Activated CD4-positive, alpha-beta T cell treated with anti-CD3 and anti-CD28 coated beads, Interleukin-2, amount 50 U/mL, for 16 hours (primary cell): ENCODE measurements around the gene MAU2.

Experiments
- DNase-seq: peaks from one replicate; pipeline ENCODE4 v3.0.0-alpha.2; 2020

MAU2 gene

GRCh38 chr19:19308373-19308772 is 12.3 kb upstream of the MAU2 start:
- DNase-seq, result no peak

- DNase-seq, result no peak
Observed at GRCh38 chr19:19315444-19315843, 5.2 kb upstream of the MAU2 start.

GRCh38 chr19:19316082-19316481 is 4.5 kb upstream of the MAU2 start:
- DNase-seq, result no peak

GRCh38 chr19:19319732-19320360 is 783 bp upstream of the MAU2 start:
- DNase-seq, result peak; percentile 14

GRCh38 chr19:19321141-19321577 is 530 bp downstream of the MAU2 start:
- no peak for DNase-seq

- no peak for DNase-seq
Observed at GRCh38 chr19:19324059-19324770, 3.6 kb downstream of the MAU2 start.

- no peak for DNase-seq
Observed at GRCh38 chr19:19327672-19328071, 7.0 kb downstream of the MAU2 start.

GRCh38 chr19:19329126-19329525 is 8.5 kb downstream of the MAU2 start:
- DNase-seq, result peak; percentile 25

- no peak for DNase-seq
Observed at GRCh38 chr19:19334063-19334988, 13.7 kb downstream of the MAU2 start.

GRCh38 chr19:19334989-19335344 is 14.3 kb downstream of the MAU2 start:
- DNase-seq, result no peak

GRCh38 chr19:19335408-19336158 is 15.0 kb downstream of the MAU2 start:
- DNase-seq, result no peak

GRCh38 chr19:19336597-19336996 is 16.0 kb downstream of the MAU2 start:
- DNase-seq, result no peak

GRCh38 chr19:19337120-19337519 is 16.5 kb downstream of the MAU2 start:
- DNase-seq, result no peak

- DNase-seq, result no peak
Observed at GRCh38 chr19:19338082-19338481, 17.5 kb downstream of the MAU2 start.

GRCh38 chr19:19341026-19341425 is 20.4 kb downstream of the MAU2 start:
- DNase-seq, result no peak

- no peak for DNase-seq
Observed at GRCh38 chr19:19342086-19343015, 21.7 kb downstream of the MAU2 start.

- no peak for DNase-seq
Observed at GRCh38 chr19:19343016-19343362, 22.4 kb downstream of the MAU2 start.

- DNase-seq, result no peak
Observed at GRCh38 chr19:19343762-19344161, 23.1 kb downstream of the MAU2 start.

GRCh38 chr19:19345232-19345631 is 24.6 kb downstream of the MAU2 start:
- DNase-seq, result no peak

- no peak for DNase-seq
Observed at GRCh38 chr19:19345970-19346369, 25.3 kb downstream of the MAU2 start.

GRCh38 chr19:19347401-19348110 is 26.9 kb downstream of the MAU2 start:
- DNase-seq, result no peak
